IMR-90 (cell line): Measurements from ENCODE around the gene NLRP10. TPM values are rescaled to one million over a fixed set of nuclear protein-coding genes. Genes with fewer than 3 reads are reported as not detected.

Experiments used
- ATAC-seq: fragments of 200-7000 bp; cut with Tn5 transposase; 2 replicates; pipeline ENCODE4 v1.9.1; 2020; ENCODE audit warnings: low read depth, mild to moderate bottlenecking, moderate library complexity
- BruUV-seq: library from RNA; stranded (reverse); fragments of 400-500 nt; replicated peaks from 2 replicates; lab custom pipeline; 2021; lab: Mats Ljungman, UMichigan
- CTCF ChIA-PET: fragments of 300-600 bp; formaldehyde crosslinking; extraction: SDS; loops from one replicate; lab custom pipeline; 2021; ENCODE audit warnings: antibody characterized with exemption; lab: Yijun Ruan, JAX
- POLR2A ChIA-PET: fragments of 300-600 bp; sonication (Branson Sonifier 250); formaldehyde crosslinking; loops from one replicate; lab custom pipeline; 2022; ENCODE audit warnings: antibody characterized with exemption; ENCODE audit not compliant: unreplicated experiment; lab: Charles Lee
- DNase-seq: peaks from one replicate; pipeline ENCODE4 v3.0.0; 2013
- H2AFZ ChIP-seq: replicated peaks from 2 replicates; pipeline ENCODE3; 2013; ENCODE audit warnings: low read length, mild to moderate bottlenecking; ENCODE audit not compliant: poor library complexity
- H2AK5ac ChIP-seq: 2 replicates; pipeline ENCODE4 v1.6.1; 2013; ENCODE audit warnings: low read depth, low read length, inconsistent platforms
- H2AK9ac ChIP-seq: replicated peaks from 2 replicates; pipeline ENCODE3; 2013; ENCODE audit warnings: mild to moderate bottlenecking, low read depth, low read length, moderate library complexity; ENCODE audit not compliant: poor library complexity
- H2BK120ac ChIP-seq: 2 replicates; pipeline ENCODE4 v1.6.1; 2013; ENCODE audit warnings: low read depth, low read length, inconsistent platforms
- H2BK15ac ChIP-seq: 3 replicates; pipeline ENCODE4 v1.6.1; 2013; ENCODE audit warnings: low read depth, low read length, inconsistent platforms
- H2BK20ac ChIP-seq: 2 replicates; pipeline ENCODE4 v1.6.1; 2013; ENCODE audit warnings: low read depth, mild to moderate bottlenecking, inconsistent platforms, low read length, moderate library complexity
- H2BK5ac ChIP-seq: 2 replicates; pipeline ENCODE4 v1.6.1; 2013; ENCODE audit warnings: mild to moderate bottlenecking, low read depth, low read length, inconsistent platforms; ENCODE audit not compliant: poor library complexity, severe bottlenecking
- H3K14ac ChIP-seq: replicated peaks from 2 replicates; pipeline ENCODE4 v1.6.1; 2013; ENCODE audit warnings: low read depth, low read length, inconsistent platforms
- H3K18ac ChIP-seq: 2 replicates; pipeline ENCODE4 v1.6.1; 2013; ENCODE audit warnings: low read depth, low read length, control low read depth
- H3K23ac ChIP-seq: 2 replicates; pipeline ENCODE4 v1.6.1; 2013; ENCODE audit warnings: low read depth, low read length, inconsistent platforms
- H3K27ac ChIP-seq: 2 replicates; pipeline ENCODE4 v1.5.1; 2013; ENCODE audit warnings: mild to moderate bottlenecking, control low read depth, low read length; ENCODE audit not compliant: insufficient read depth
- H3K27me3 ChIP-seq: 2 replicates; pipeline ENCODE4 v1.6.1; 2013; ENCODE audit warnings: low read length; ENCODE audit not compliant: control insufficient read depth, insufficient read depth
- H3K36me3 ChIP-seq: 2 replicates; pipeline ENCODE4 v1.6.1; 2013; ENCODE audit warnings: low read length, mixed read lengths; ENCODE audit not compliant: control insufficient read depth, insufficient read depth
- H3K4ac ChIP-seq: 2 replicates; pipeline ENCODE4 v1.6.1; 2013; ENCODE audit warnings: low read depth, low read length, inconsistent platforms
- H3K4me1 ChIP-seq: 2 replicates; pipeline ENCODE4 v1.6.1; 2013; ENCODE audit warnings: low read length, mixed read lengths; ENCODE audit not compliant: control insufficient read depth, insufficient read depth
- H3K4me2 ChIP-seq: 2 replicates; pipeline ENCODE4 v1.6.1; 2013; ENCODE audit warnings: low read depth, mild to moderate bottlenecking, control low read depth, low read length, moderate library complexity
- H3K4me3 ChIP-seq: 2 replicates; pipeline ENCODE4 v1.5.1; 2013; ENCODE audit warnings: low read depth, mild to moderate bottlenecking, control low read depth, low read length, moderate library complexity; ENCODE audit not compliant: insufficient read depth
- H3K56ac ChIP-seq: 2 replicates; pipeline ENCODE4 v1.6.1; 2013; ENCODE audit warnings: low read length, inconsistent platforms; ENCODE audit not compliant: insufficient read depth; ENCODE audit errors: extremely low read depth
- H3K79me1 ChIP-seq, 2 experiments: 2 replicates each; pipeline ENCODE4 v1.6.1; 2013; ENCODE audit warnings: low read length in 2 of 2, inconsistent platforms in 1 of 2, low read depth in 1 of 2
- H3K9ac ChIP-seq: 2 replicates; pipeline ENCODE4 v1.6.1; 2013; ENCODE audit warnings: low read depth, low read length, control low read depth
- H3K9me1 ChIP-seq: 2 replicates; pipeline ENCODE4 v1.6.1; 2013; ENCODE audit warnings: low read length, inconsistent platforms; ENCODE audit not compliant: insufficient read depth
- H3K9me3 ChIP-seq: 2 replicates; pipeline ENCODE4 v1.6.1; 2013; ENCODE audit warnings: low read length; ENCODE audit not compliant: control insufficient read depth, insufficient read depth
- H4K20me1 ChIP-seq: 2 replicates; pipeline ENCODE4 v1.6.1; 2013; ENCODE audit warnings: low read length, inconsistent platforms; ENCODE audit not compliant: insufficient read depth
- H4K5ac ChIP-seq: 2 replicates; pipeline ENCODE4 v1.6.1; 2013; ENCODE audit warnings: mild to moderate bottlenecking, low read depth, low read length, control low read depth
- H4K8ac ChIP-seq, 2 experiments: 2 replicates each; pipeline ENCODE4 v1.6.1; 2013; ENCODE audit warnings: low read depth in 2 of 2, low read length in 2 of 2, control low read depth in 1 of 2, inconsistent platforms in 1 of 2
- H4K91ac ChIP-seq: 2 replicates; pipeline ENCODE4 v1.6.1; 2013; ENCODE audit warnings: low read depth, low read length, inconsistent platforms; ENCODE audit not compliant: insufficient read depth
- CEBPB ChIP-seq: IDR thresholded peaks from 2 replicates; pipeline ENCODE4 v1.6.1; 2012; ENCODE audit warnings: low read depth, low read length, improper control_type of control experiment
- CHD1 ChIP-seq: IDR thresholded peaks from 2 replicates; pipeline ENCODE4 v1.6.1; 2012; ENCODE audit warnings: low read depth, low read length, improper control_type of control experiment
- FOS ChIP-seq: fragments of 150-350 bp; IDR thresholded peaks from 2 replicates; pipeline ENCODE4 v1.6.1; 2016; ENCODE audit warnings: low read depth, low read length
- MAFK ChIP-seq: IDR thresholded peaks from 2 replicates; pipeline ENCODE4 v1.6.1; 2012; ENCODE audit warnings: low read depth, low read length, improper control_type of control experiment
- NFE2L2 ChIP-seq: fragments of 150-350 bp; IDR thresholded peaks from 2 replicates; pipeline ENCODE4 v1.6.1; 2016; ENCODE audit warnings: low read depth, mild to moderate bottlenecking, low read length
- WGBS, 2 experiments: methylation state at CpG; one replicate each; pipeline versions ENCODE4 v1.1.5 to v1.1.7; 2013; ENCODE audit warnings: missing lambda C conversion rate in 2 of 2; ENCODE audit not compliant: insufficient read length in 1 of 2; ENCODE audit errors: extremely low coverage in 2 of 2; 5-methylcytosine and 5-hydroxymethylcytosine counted together
- dilution Hi-C: fragments of 300-500 bp; cut with HindIII; formaldehyde crosslinking; loops from one replicate; pipeline ENCODE4 v1.14.3; 2018; ENCODE audit warnings: low sequenced_read_pairs; ENCODE audit not compliant: unreplicated experiment
- in situ Hi-C: fragments of 300-500 bp; cut with MboI; formaldehyde crosslinking; loops from 3 replicates; pipeline ENCODE4 v1.14.3; 2019; ENCODE audit warnings: low sequenced_read_pairs, inconsistent platforms, mixed read lengths
- intact Hi-C: fragments of 100-400 bp; cut with micrococcal nuclease; formaldehyde crosslinking; loops from 2 replicates; pipeline ENCODE4 v1.10.0; 2022
- polyA plus RNA-seq, 3 experiments: library from polyadenylated mRNA; depleted of rRNA; stranded (reverse); fragments of >200 nt; gene quantifications; 2 replicates each; pipeline ENCODE4 v1.2.3, GENCODE V29; 2012; ENCODE audit warnings: low replicate concordance in 1 of 3
- total RNA-seq: library from RNA; depleted of rRNA; stranded (reverse); fragments of >200 nt; gene quantifications from 2 replicates; pipeline ENCODE4 v1.2.3, GENCODE V29; 2012
- TF ChIP-seq, protein P1 (sequence below): conservative IDR thresholded peaks from 2 replicates; pipeline ENCODE4 v1.5.1; 2012; ENCODE audit warnings: mild to moderate bottlenecking, low read depth, low read length, improper control_type of control experiment

NLRP10 gene
- total and polyA plus RNA-seq, 2 of the 4 experiments (the other 2 are of a cell fraction) = 6.5 to 36.7 TPM

DNA sequence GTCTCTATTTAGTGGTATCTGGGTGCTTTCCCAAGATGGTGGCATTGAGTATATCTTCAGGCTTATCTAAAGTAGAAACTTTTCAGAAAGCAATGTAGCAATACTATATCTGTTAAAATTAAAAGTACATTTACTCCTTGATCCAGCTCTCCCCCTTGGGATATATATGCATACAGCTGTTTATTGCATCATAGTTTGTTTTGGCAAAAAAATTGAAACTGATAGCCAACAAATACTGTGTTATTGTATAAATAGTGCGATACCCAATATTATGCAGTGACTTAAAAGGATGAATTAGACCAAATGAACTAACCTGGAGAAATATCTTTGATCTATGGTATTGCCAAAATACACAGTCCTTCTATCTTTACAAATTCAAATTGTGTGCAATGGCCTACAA, 15.3 kb downstream of the NLRP10 start:
- peak; percentile 65 for TF ChIP-seq CEBPB
- TF ChIP-seq CHD1 = no peak
- TF ChIP-seq NFE2L2 = no peak
- no peak for TF ChIP-seq FOS
- TF ChIP-seq MAFK = no peak
- TF ChIP-seq, protein P1, sequence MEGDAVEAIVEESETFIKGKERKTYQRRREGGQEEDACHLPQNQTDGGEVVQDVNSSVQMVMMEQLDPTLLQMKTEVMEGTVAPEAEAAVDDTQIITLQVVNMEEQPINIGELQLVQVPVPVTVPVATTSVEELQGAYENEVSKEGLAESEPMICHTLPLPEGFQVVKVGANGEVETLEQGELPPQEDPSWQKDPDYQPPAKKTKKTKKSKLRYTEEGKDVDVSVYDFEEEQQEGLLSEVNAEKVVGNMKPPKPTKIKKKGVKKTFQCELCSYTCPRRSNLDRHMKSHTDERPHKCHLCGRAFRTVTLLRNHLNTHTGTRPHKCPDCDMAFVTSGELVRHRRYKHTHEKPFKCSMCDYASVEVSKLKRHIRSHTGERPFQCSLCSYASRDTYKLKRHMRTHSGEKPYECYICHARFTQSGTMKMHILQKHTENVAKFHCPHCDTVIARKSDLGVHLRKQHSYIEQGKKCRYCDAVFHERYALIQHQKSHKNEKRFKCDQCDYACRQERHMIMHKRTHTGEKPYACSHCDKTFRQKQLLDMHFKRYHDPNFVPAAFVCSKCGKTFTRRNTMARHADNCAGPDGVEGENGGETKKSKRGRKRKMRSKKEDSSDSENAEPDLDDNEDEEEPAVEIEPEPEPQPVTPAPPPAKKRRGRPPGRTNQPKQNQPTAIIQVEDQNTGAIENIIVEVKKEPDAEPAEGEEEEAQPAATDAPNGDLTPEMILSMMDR = no peak
- no peaks in the 10 kb centered on the region for H3K9me1 ChIP-seq
- H2BK20ac ChIP-seq = no peak overlapping the region
- no peak overlapping the region for H3K23ac ChIP-seq
- no peaks in the 10 kb centered on the region for H3K79me1 ChIP-seq
- no peak for ATAC-seq
- H2BK5ac ChIP-seq = no peak overlapping the region
- dilution Hi-C loops (no loop called here), intact Hi-C loops (no loop called here), in situ Hi-C loops (no loop called here)
- no peak overlapping the region for H3K18ac ChIP-seq
- no peak overlapping the region for H4K8ac ChIP-seq
- H2AK9ac ChIP-seq = no peak overlapping the region
- H3K4me2 ChIP-seq = no peak overlapping the region
- H3K4me1 ChIP-seq = no peaks in the 10 kb centered on the region
- no peak overlapping the region for H3K4me3 ChIP-seq
- H2BK15ac ChIP-seq = no peak overlapping the region
- no peak overlapping the region for H4K5ac ChIP-seq
- H2BK120ac ChIP-seq = no peak overlapping the region
- CTCF ChIA-PET = interaction anchor here (1.4 kb wide), 1 partner anchor 12 kb away, joined by 3 read pairs; no protein-coding TSS in a partner anchor
- no CpG with 5 or more reads among the region's 1 CpG for WGBS, 2 experiments
- H3K9ac ChIP-seq = no peak overlapping the region
- H3K14ac ChIP-seq = no peak overlapping the region
- DNase-seq = no peak
- H2AFZ ChIP-seq = no peak overlapping the region
- H4K91ac ChIP-seq = no peak overlapping the region
- no peak overlapping the region for H3K4ac ChIP-seq
- H4K20me1 ChIP-seq = no peaks in the 10 kb centered on the region
- no peak overlapping the region for H2AK5ac ChIP-seq
- no TSS peak for BruUV-seq
- POLR2A ChIA-PET = no interaction called here
- H3K9me3 ChIP-seq = peaks cover 4% of the 10 kb centered on the region
- H3K27ac ChIP-seq = no peak overlapping the region
- no peaks in the 10 kb centered on the region for H3K36me3 ChIP-seq
- no peak overlapping the region for H3K56ac ChIP-seq
- H3K27me3 ChIP-seq = peaks cover 3% of the 10 kb centered on the region; the same call in 1 of the 2 replicates
